Stimulated activated CD8-positive, alpha-beta memory T cell treated with anti-CD3 and anti-CD28 coated beads, Interleukin-12 subunit alpha, Interleukin-12 subunit beta, amount 100 ng/mL, for 24 hours (primary cell): ENCODE results near the gene ARRB2.
"Not testable (repeated sequence)": the region's sequence is repeated elsewhere in the genome, so short reads cannot be mapped to it uniquely, and the experiment has no call there.

ENCODE experiments used
- DNase-seq: peaks from one replicate; pipeline ENCODE4 v3.0.0-alpha.2; 2020; ENCODE audit errors: extremely low read depth

The ARRB2 gene

DNA sequence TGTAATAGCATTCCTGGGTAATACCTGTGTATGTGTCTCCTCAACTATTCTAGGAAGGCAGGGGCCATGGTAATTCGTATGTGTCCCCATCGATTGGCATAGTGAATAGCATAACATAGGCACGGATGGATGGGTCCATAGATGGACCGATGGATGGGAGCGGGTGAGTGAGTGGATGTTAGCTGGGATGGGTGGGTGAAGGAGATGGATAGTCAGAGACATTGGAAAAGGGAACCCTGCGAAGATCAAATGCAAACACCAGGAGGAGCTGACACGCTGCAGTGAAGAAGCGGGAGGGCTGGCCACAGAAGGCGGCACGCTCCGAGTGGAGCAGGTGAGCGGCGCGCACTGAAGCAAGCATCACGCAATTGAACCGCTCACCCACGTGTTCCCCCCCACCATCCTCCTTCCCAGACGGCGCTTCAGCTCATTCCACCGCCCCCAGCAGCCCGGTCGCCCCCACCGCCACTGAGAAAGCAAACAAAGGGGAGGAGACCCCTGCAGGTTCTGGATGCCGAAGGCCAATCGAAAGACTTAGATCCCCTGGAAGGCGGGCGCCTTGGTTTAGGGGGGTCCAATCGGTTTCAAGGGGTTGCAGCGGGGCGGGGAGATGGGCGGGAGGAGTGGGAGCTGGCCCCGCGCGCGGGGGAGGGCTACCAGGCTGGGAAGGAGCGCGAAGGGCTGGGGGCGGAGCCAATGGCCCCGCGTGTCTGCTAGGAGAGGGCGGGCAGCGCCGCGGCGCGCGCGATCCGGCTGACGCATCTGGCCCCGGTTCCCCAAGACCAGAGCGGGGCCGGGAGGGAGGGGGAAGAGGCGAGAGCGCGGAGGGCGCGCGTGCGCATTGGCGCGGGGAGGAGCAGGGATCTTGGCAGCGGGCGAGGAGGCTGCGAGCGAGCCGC is at the start of gene ARRB2:
TSS of gene ARRB2 (plus strand) at position 839 of the 899 bp plus-strand sequence. CDS start 90 bp downstream, outside the sequence.
- peak; percentile 99 for DNase-seq

DNA sequence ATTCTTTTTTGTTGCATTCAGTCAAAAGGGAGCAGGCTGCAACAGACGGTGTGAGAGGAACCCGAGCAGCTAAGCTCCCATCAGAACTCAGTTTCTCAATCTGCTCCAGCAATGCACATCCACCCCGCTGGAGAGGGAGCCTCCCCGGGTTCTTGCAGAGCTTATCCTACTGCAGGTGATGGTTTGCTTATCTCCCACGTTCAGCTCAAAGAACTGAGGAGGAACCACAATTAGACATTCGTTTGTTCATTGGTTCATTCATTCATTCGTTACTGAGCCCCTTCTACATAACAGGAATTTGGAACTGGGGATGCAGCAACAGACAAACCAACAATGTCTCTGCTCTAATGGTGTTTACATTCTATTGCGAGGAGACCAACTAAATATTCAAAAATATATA is 46.7 kb upstream of the ARRB2 start:
- no peak for DNase-seq

DNA sequence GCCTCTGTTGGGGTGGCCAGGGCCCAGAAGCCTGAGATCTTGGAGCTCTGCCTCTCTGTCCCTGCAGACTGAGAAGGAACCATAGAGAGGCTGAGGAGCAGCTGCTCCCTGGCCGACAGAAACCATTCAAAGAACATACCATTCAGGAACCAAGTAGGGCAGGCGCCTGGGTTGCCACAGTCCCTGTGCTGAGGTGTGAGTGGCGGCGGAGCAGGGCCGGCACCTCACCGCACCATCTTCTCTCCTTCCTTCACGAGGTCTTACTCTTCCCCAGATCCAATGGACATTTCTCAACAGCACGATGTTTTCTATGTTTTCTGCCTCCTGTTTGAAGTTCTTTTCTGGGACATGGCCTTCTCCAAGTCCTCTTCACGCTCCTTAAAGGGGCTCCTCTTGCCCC is 46.2 kb upstream of the ARRB2 start:
- DNase-seq: no peak

DNA sequence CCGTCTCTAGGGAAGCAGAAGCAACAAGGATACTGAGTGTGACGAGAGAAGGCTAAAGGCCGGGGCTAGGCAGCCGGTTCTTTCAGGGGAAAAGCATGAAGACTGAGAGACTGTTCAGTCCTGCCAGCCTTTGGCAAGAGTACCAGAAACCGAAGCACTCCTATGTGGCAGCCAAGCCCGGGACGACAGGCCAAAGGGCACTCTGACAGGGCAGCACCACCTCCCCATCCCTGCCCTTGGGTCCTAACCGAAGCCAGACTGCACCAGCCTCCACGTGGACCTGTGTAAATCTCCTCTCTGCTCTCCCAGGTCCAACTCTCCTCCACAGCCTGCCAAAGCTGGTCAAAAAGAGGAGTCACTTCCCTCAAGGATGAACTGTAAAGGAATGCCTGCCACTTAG is 45.4 kb upstream of the ARRB2 start:
- DNase-seq: no peak

DNA sequence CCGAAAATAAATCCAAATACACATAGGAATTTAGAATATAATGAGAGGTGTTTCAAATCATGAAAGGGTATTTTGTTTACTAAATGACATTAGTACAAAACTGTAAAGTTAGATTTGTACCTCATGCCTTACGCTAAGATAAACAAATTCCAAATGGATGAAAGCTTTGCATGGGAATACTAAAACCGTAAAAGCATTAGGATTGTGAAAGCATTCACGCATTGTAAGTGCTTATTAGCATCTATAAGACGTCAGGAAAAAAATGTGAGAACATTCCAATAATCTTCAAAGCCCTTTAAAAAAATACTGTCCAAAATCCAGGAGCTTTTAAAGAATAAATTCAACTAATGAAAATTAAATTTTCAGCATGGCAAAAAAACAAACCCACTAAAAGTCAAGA is 44.1 kb upstream of the ARRB2 start:
- DNase-seq: no peak

DNA sequence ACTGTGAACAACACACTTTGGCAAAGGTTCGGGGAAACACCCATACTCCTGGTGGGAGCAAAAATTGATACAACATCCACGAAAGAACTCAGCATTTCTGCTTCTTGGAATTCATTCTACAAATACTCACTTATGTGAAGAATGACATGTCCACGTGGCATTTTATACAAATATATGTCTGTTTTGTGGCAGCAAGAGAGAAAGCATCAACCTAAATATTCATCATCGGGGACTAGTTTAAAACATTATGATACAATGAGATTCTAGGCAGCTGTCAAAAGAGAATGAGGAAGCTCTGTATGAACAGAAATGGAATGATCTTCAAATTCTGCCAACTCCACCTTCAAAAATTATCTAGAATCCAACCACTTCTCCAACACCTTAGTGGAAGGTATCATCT is 43.3 kb upstream of the ARRB2 start:
- DNase-seq: no peak

DNA sequence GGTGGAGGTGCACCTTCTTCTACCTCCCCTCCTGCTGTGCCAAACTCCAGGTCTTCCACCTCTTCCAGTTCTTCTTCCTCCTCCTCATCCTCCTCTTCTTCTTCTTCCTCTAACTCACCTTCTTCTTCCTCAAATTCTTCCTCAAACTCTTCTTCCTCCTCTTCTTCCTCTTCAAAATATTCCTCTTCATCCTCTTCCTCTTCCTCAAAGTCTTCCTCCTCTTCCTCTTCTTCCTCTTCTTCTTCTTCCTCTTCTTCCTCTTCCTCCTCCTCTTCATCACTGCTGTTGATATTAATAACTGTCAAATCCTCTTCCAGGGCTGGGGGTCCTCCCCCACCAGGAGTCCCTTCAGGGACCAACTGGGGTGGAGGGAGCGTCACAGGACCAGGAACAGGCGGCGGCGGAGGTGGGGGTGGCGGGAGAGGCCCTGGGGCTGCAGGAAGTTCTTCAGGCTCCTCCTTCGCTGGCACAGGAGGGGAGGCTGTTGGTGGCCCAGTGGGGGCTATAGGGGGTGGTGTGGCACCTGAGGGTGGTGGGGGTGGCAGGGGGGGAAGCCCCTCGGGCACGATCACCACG is 38.3 kb upstream of the ARRB2 start:
- no peak for DNase-seq

DNA sequence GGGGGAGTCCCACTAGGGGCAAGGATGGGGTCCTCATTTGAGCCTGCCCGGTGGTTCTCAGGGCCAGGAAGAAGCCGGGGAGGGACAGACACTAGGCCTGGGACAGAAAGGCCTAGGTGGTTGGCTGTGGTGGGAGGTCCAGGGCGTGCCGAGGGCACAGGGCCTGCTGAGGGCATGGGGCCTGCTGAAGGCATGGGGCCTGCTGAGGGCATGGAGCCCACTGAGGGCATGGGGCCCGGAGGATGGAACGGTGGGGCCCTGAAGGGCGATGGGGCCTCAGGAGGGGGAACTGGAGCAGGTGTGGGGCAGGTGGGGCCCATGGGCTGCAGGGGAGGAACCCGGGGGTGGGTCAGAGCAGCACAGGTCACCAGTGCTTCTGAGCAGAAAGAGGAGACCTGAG is 37.7 kb upstream of the ARRB2 start:
- DNase-seq: no peak

DNA sequence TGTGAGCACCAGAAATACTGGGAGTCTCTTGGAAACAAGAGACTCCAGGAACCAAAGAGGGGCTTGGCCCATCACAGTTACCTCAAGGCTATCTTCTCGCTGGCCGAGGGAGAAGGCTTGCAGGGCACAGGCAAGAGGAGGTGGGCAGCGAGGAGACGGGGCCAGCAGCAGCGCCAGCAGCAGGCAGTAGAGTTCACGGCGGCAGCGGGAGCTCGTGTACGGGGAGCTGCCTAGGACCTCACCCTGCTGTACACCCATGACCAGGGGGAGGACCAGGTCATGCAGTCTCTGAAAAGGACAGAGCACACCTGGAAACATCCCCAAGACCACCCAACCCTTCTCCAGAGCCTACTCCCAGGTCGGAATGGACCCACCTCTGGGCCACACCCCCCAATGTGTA is 37.3 kb upstream of the ARRB2 start:
- DNase-seq: no peak

DNA sequence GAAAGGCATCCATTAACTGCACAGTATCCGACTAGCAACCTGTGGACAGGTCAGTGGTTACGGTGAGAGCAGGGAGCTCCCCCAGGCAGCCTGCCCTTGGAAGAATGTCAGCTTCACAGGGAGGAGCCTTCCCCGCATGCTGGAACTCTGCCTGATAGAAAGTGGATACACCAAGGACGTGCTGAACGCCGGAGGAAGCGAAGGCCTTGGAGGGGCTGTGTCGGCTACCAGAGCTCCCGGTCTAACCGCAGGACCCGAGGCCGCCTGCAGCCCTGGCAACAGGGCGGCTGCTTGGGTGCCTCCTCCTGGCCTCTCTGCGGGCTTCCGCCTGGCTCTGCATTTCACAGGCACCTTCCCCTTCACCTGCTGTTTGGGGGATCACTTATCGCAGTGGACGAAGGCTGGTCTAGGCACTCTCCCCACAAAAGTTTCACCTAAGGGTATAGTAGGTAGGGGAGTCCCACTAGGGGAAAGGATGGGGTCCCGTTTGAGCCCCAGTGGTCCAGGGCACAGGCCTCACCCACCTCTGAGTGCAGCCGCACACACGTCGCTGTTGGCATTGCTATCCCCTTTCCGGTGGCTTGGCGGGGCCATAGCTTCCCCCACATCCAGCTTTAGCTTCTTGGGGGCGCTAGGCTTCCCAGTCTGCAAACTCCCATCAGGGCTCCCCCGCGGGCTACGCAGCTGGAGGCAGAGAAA is 36.3 kb upstream of the ARRB2 start:
- DNase-seq: no peak

DNA sequence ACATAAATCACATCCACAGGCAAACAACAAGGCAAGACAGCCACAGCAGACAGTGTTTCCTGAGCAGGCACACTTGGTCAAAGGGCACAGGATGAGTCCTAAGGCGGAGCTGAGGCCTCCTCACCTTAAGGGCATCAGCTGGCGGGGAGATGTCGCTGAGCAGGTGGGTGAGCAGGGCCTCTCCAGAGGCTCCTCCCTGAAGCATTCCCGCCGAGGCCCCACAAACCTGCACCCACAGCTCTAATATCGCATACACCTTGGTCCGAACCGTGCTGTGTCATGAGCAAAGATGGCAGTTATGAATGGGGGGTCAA is 35.8 kb upstream of the ARRB2 start:
- DNase-seq: no peak

DNA sequence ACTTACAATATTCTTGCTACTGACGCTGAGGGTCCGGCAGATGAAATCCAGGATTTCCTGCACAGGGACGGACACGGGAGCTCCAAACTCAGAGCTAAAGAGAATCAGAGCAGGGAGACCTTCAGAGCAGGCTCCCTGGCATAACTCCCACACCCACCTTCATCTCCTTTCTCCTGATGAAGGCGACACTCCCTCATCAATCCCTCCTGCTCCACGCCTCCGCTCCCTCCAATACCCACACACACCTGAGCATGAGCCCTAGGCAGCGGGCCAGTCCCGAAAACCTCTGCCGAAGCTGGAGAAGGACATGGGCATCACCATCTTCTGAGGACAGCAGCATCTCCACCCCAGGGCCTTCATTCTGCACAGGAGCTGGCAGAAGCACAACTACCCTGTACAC is 34.6 kb upstream of the ARRB2 start:
- no peak for DNase-seq

DNA sequence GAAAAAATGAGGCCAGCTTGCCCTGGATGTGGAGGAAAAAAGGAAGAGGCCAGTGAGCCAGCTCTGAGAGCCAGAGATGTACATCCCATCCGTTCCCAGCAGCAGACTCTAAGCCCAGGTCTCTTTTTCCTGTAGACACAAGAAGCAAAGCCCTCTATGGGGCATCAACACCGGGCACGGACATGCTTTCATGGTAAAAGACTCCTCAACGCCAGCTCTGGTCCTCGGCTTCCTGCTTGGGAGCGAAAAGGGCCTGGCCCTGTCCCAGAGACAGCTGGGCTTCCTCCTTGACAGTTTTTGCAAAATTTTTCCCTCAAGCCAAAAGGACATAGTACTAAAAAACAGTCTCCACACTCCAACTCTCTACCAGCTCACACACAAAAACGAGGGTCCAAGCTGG is 33.6 kb upstream of the ARRB2 start:
- DNase-seq: no peak

DNA sequence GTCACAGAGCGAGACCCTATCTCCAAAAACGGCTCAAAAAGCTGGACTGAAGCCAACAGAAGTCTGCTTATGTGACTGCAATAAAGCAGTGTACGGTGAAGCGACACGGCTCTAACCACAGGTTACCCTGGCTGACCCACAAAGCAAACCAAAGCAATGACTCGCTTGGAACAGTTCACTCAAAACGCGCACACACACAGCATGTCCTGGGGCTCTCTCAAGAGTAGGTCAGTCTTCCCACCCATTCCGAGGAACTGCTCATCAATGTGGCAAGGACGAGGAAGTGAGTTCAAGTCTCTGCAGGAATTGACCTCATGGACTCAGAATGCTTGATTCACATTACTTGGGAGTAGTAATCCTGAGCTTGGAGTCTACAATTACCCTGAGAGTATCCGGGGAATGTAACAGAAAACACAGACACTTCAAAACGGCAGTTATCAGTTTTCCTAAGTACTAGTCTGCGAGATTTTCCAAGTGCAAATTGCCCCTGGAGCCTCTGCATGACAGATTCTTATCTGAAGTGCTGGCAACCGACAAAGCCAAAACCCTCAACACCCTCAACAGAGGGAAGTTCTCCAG is 31.9 kb upstream of the ARRB2 start:
- DNase-seq: no peak

DNA sequence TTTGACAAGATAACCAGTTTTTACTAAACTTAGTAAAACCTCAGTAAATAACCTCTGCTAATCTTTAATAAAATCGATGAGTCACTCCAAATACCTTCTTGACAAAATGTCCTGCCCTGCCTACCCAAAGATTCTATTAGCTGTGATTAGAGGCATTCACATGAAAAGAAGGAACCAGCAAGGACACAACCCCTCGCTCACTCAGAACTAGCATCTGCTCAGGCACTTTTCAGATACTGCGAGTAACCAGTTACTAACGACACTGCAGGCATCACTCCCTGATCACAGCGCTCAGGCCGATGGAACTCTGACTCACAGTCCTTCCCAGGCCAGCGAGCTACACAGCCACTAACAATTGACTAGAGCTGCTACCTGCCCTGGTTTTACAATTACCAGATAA is 30.8 kb upstream of the ARRB2 start:
- no peak for DNase-seq

DNA sequence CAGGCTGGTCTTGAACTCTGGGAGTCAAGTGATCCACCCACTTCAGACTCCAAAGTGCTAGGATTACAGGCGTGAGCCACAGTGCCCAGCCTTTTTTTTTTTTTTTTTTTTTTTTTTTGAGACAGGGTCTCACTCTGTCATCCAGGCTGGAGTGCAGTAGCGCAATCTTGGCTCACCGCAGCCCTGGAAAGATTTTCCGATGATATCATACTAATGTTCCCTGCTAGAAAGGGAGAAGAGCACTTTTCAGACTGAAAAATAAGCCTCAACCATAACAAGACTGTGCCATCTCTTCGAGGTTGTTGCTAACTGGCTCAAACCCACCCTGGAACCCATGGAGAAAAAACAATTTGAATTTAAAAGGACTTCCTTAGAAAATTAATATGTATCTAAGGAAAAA is 26.7 kb upstream of the ARRB2 start:
- not testable (repeated sequence) for DNase-seq

DNA sequence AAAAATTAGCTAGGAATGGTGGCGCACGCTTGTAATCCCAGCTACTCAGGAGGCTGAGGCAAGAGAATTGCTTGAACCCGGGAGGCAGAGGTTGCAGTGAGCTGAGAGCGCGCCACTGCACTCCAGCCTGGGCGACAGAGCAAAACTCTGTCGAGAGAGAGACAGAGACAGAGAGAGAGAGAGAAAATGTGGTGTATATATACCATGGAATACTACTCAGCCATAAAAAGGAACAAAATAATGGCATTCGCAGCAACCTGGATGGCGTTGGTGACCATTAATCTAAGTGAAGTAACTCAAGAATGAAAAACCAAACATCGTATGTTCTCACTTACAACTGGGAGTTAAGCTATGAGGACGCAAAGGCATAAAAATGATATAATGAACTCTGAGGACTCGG is 20.6 kb upstream of the ARRB2 start:
- not testable (repeated sequence) for DNase-seq

DNA sequence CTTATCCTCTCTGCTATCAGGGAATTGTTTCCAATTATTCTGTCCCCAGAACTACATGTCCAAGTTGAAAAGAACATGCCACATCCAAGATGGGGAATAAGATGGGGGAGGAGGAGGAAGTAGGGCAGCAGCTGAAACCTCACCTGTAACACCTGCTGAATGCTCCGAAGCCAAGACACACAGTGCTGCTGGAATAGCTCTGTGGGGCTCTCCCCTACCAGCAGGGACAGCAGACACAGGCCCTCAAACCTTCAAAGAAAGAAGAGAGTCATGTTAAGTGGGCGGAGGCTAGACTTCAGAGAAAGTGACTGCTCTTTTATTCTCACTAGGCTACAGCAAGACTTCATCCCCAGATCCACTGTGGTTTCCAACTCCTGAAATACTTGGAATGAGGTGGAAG is 19.7 kb upstream of the ARRB2 start:
- no peak for DNase-seq

DNA sequence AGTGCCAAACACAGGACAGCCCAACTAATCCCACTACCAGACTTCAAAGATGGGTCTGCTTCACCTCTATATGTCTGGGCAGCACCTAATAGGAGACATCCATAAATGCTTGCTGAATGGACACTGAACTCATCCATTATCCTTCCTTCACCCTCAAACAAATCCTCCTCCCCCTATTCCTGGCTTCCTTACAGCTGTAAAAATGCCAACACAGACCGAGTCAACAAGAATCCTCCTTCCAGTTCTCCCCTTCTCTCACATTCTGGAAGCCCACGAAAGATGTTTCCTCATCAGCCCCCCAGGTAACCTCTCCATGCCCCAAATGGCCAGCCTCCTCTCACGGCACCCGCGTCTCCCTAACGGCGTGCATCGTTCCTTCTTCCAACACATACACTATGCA is 18.7 kb upstream of the ARRB2 start:
- DNase-seq: no peak

DNA sequence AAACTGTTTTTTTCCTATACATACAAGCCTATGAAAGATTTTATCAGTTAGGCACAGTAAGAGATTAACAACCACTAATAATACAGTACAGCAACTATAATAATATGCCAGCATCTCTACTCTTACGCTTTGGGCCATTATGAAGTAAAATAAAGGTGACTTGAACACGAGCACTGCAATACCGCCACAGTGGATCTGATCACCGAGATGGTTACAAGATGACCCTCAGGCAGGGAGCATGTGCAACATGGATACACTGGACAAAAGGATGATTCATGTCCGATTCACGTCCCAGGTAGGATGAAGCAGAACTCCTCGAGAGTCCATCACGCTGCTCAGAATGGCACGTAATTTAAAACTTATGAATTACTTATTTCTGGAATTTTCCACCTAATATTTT is 17.0 kb upstream of the ARRB2 start:
- no peak for DNase-seq

DNA sequence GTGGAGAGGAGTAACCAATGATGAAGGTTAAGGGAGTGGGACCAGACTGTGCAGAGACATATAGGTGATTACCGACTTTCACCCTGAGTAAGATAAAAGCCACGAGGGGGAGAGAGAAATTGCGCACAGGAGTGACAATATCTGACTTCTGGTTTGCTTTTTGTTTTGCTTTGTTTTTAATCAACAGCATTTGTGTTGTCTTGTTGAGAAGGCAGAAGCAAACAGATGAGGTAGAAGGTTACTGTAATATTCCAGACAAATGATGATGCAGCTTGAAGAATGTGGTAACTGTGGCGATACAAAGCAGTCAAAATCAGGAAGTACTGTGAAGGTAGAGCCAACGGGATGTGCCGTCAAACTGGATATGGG is 14.0 kb upstream of the ARRB2 start:
- no peak for DNase-seq

DNA sequence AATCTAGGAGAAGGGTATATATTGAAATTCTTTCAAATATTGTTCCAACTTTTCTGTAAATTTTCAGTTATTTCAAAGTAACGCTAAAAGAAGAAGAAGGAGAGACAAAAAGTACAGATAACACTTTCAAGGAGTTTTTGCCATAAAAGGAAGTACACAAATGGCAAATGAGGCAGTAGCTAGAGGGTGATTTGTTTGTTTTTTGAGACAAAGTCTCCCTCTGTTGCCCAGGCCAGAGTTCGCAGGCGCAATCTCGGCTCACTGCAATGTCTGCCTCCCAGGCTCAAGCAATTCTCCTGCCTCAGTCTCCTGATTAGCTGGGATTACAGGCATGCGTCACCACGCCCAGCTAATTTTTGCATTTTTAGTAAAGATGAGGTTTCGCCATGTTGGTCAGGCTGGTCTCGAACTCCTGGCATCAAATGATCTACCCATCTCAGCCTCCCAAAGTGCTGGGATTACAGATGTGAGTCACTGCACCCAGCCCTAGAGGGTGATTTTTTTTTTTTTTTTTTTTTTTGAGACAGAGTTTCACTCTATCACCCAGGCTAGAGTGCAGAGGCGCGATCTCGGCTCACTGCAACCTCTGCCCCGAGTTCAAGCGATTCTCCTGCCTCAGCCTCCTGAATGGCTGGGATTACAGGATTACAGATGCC is 10.9 kb upstream of the ARRB2 start:
- not testable (repeated sequence) for DNase-seq
